ENCODE data around the gene SRXN1.

The SRXN1 gene

DNA sequence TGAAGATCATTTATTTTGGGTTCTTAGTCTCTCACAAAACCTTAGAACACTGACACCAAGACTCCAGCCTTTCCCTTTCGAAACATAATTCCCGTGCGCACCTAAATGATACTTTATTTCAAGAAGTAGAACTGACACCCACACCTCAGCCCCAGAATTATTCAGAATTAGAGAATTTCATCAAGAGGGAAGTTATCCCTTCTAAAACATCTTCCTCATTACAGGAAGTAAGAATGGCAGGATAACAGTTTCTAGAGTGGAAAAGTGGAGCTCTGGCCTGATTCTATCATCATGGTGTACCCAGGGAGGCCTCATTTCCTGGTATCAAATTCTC, 1.4 kb upstream of the SRXN1 start:
- no peak overlapping the region for H3K4me3 ChIP-seq
- peaks cover 0 to 14% (median 0%) of the 10 kb centered on the region in 11 experiments; a peak in 7 of 22 replicates for H3K36me3 ChIP-seq
- peaks cover 28 to 81% (median 40%) of the 10 kb centered on the region in 10 experiments for H3K4me1 ChIP-seq
- H4K20me1 ChIP-seq: peaks cover 0 to 16% (median 0%) of the 10 kb centered on the region in 11 experiments; a peak in 6 of 22 replicates
- no peaks in the 10 kb centered on the region for H3K27me3 ChIP-seq
- TF ChIP-seq Cebpa-rat (IDR thresholded peaks at IDR 0.05): no peak
- no peak overlapping the region for H3K9ac ChIP-seq
- H3K9me3 ChIP-seq (replicated peaks in 1 of 11): no peaks in the 10 kb centered on the region
- peak overlapping the region in 6 of 11 experiments; percentile 6 to 90 (median 84); a peak in 9 of 22 replicates for H3K27ac ChIP-seq
- peak overlapping the region in 10 of 11 experiments; percentile 90 to 97 (median 95); a peak in 18 of 22 replicates for H3K4me2 ChIP-seq

- Histone ChIP-seq H3K4me3 (peak overlapping the region; percentile 60 to 80 (median 70)), H3K36me3 (peaks cover under 1 to 17% (median 3%) of the 10 kb centered on the region in 11 experiments; a peak in 14 of 22 replicates), H3K4me1 (peaks cover 22 to 75% (median 34%) of the 10 kb centered on the region in 10 experiments), H3K9ac (peak overlapping the region; percentile 72 to 94 (median 86)), H4K20me1 (peaks cover 0 to 16% (median 0%) of the 10 kb centered on the region in 11 experiments; a peak in 6 of 22 replicates), H3K9me3 (replicated peaks in 1 of 11) (no peaks in the 10 kb centered on the region), H3K4me2 (peak overlapping the region; percentile 90 to 97 (median 95)), H3K27ac (peak overlapping the region; percentile 18 to 92 (median 82); a peak in 21 of 22 replicates), H3K27me3 (no peaks in the 10 kb centered on the region)
- TF ChIP-seq Cebpa-rat (IDR thresholded peaks at IDR 0.05): no peak
These were observed 803 bp upstream of the SRXN1 start for GRCh38 chr20:653590-654416.

DNA sequence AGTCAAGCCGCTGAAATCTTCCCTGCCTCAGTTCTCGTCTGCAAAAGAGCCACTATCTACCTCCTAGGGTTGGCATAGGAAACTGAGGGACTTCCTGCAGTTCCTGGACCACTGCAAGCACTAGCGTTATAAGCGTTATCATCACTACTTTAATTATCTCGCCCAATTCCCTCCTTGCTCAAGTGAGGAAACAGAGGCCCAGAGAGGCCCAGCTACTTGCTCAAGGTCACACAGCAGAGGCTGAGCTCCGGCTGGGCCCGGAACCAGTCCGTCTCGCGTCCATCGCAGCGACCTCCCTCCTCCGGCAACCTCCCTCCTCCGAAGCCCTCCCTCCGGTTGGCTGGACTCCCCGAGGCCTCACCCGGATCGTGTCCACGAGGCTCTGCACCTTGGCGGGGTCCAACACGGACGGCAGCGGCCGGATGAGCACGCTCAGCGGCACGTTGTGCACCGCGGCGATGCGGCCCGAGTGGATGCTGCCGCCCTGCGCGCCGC, 338 bp downstream of the SRXN1 start:
- H3K4me1 ChIP-seq: peaks cover 20 to 65% (median 27%) of the 10 kb centered on the region in 10 experiments
- TF ChIP-seq Cebpa-rat (IDR thresholded peaks at IDR 0.05): no peak
- peaks cover 0 to 27% (median 0%) of the 10 kb centered on the region in 11 experiments; a peak in 7 of 22 replicates for H4K20me1 ChIP-seq
- no peaks in the 10 kb centered on the region for H3K27me3 ChIP-seq
- H3K27ac ChIP-seq: peak overlapping the region; percentile 74 to 92 (median 85)
- peaks cover 12 to 29% (median 15%) of the 10 kb centered on the region in 11 experiments; a peak in 21 of 22 replicates for H3K36me3 ChIP-seq
- peak overlapping the region; percentile 60 to 80 (median 70) for H3K4me3 ChIP-seq
- H3K4me2 ChIP-seq: peak overlapping the region; percentile 90 to 97 (median 95)
- peak overlapping the region; percentile 72 to 94 (median 86) for H3K9ac ChIP-seq
- H3K9me3 ChIP-seq (replicated peaks in 1 of 11): peaks cover 0 to 9% (median 0%) of the 10 kb centered on the region in 11 experiments; a peak in 10 of 22 replicates

- no peak for TF ChIP-seq Cebpa-rat (IDR thresholded peaks at IDR 0.05)
- H3K4me3 ChIP-seq: peak overlapping the region; percentile 60 to 80 (median 70)
These were observed 1.0 kb downstream of the SRXN1 start for GRCh38 chr20:651713-652614.

DNA sequence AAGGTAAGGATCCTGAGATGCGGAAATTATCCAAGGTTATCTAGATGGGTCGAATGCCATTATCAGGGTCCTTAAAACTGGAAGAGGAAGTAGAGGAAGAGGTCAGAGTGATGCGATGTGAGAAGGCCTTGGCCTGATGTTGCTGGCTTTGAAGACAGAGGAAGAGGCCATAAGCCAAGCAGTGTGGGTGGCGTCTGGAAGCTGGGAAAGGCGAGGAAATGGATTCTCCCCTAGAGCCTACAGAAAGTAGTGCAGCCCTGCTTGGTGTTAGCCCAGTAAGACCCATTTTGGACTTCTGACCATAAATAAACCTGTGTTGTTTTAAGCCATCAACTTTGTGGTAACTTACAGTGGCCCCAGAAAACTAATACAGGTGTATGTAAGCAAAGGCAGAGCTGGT, 2.0 kb downstream of the SRXN1 start:
- H3K4me1 ChIP-seq: peaks cover 25 to 63% (median 35%) of the 10 kb centered on the region in 10 experiments
- H3K4me3 ChIP-seq: no peak overlapping the region
- no peak overlapping the region for H3K27ac ChIP-seq

More at GRCh38 chr20:651713-652614, 1.0 kb downstream of the SRXN1 start:
- peak overlapping the region; percentile 90 to 97 (median 95) for H3K4me2 ChIP-seq
- peak overlapping the region; percentile 72 to 94 (median 86); a peak in 21 of 22 replicates for H3K9ac ChIP-seq
- H3K4me1 ChIP-seq: peaks cover 20 to 63% (median 27%) of the 10 kb centered on the region in 10 experiments
- no peaks in the 10 kb centered on the region for H3K27me3 ChIP-seq
- peak overlapping the region in 10 of 11 experiments; percentile 74 to 92 (median 84); a peak in 18 of 22 replicates for H3K27ac ChIP-seq
- H3K36me3 ChIP-seq: peaks cover 16 to 36% (median 20%) of the 10 kb centered on the region in 11 experiments; a peak in 21 of 22 replicates
- H4K20me1 ChIP-seq: peaks cover 0 to 33% (median 0%) of the 10 kb centered on the region in 11 experiments; a peak in 8 of 22 replicates
- peaks cover 0 to 12% (median 0%) of the 10 kb centered on the region in 11 experiments; a peak in 10 of 22 replicates for H3K9me3 ChIP-seq (replicated peaks in 1 of 11)

GRCh38 chr20:650281-650680, 2.7 kb downstream of the SRXN1 start:
- TF ChIP-seq Cebpa-rat (IDR thresholded peaks at IDR 0.05): no peak
- no peaks in the 10 kb centered on the region for H3K27me3 ChIP-seq
- no peak overlapping the region for H3K4me2 ChIP-seq
- peaks cover 30 to 63% (median 41%) of the 10 kb centered on the region in 10 experiments for H3K4me1 ChIP-seq
- H4K20me1 ChIP-seq: peaks cover 0 to 42% (median 0%) of the 10 kb centered on the region in 11 experiments; a peak in 8 of 22 replicates
- no peak overlapping the region for H3K4me3 ChIP-seq
- no peak overlapping the region for H3K9ac ChIP-seq
- H3K36me3 ChIP-seq: peaks cover 16 to 39% (median 21%) of the 10 kb centered on the region in 11 experiments; a peak in 21 of 22 replicates
- no peak overlapping the region for H3K27ac ChIP-seq
- H3K9me3 ChIP-seq (replicated peaks in 1 of 11): peaks cover 0 to 12% (median 0%) of the 10 kb centered on the region in 11 experiments; a peak in 10 of 22 replicates

More for the DNA sequence above, 2.0 kb downstream of the SRXN1 start:
- peaks cover 16 to 39% (median 21%) of the 10 kb centered on the region in 11 experiments; a peak in 21 of 22 replicates for H3K36me3 ChIP-seq
- H3K9me3 ChIP-seq (replicated peaks in 1 of 11): peaks cover 0 to 12% (median 0%) of the 10 kb centered on the region in 11 experiments; a peak in 10 of 22 replicates
- peak overlapping the region in 4 of 11 experiments; percentile 0 to 97 (median 94); a peak in 6 of 22 replicates for H3K4me2 ChIP-seq
- H3K9ac ChIP-seq: no peak overlapping the region
- peaks cover 0 to 40% (median 0%) of the 10 kb centered on the region in 11 experiments; a peak in 8 of 22 replicates for H4K20me1 ChIP-seq
- no peak for TF ChIP-seq Cebpa-rat (IDR thresholded peaks at IDR 0.05)
- no peaks in the 10 kb centered on the region for H3K27me3 ChIP-seq

DNA sequence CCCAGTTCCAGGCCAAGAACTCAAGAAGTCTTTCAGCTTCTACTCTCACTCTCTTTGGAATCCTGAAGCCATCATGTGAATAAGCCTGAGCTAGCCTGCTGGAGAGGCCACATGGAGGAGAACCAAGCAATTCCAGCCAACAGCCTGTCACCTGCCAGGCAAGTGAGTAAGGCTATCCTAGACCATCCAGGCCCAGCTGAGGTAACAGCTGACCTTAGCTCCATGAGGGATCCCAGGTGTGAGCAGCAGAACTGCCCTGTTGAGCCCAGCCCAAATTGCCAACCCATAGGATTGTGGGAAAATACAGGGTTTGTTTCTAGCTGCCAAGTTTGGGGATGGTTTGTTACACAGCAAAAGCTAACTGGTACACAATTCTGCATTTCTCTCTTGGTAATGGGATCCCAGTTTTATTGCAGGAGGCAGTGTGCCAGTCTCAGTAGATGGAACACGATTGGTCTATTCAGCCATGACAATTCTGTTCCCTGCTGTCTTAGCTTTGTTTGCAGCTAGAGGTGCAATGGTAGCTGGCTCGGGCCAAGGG, 5.5 kb downstream of the SRXN1 start:
- Histone ChIP-seq H3K4me1 (peaks cover 16 to 42% (median 28%) of the 10 kb centered on the region in 10 experiments), H3K4me2 (peak overlapping the region in 1 of 11 experiments; percentile 66; a peak in 1 of 22 replicates), H3K9ac (no peak overlapping the region), H3K4me3 (no peak overlapping the region), H4K20me1 (peaks cover 0 to 42% (median 0%) of the 10 kb centered on the region in 11 experiments; a peak in 8 of 22 replicates), H3K27me3 (peaks cover 5 to 12% (median 9%) of the 10 kb centered on the region in 11 experiments), H3K9me3 (replicated peaks in 1 of 11) (peaks cover 0 to 12% (median 0%) of the 10 kb centered on the region in 11 experiments; a peak in 10 of 22 replicates), H3K27ac (no peak overlapping the region), H3K36me3 (peaks cover 16 to 39% (median 21%) of the 10 kb centered on the region in 11 experiments; a peak in 21 of 22 replicates)
- TF ChIP-seq Cebpa-rat (IDR thresholded peaks at IDR 0.05): no peak

Measured in BLaER1 treated with 17β-estradiol and CSF1 and Interleukin-3, amounts not matched to agents 10 nM and 100 nM (cell line).